Measurements from ENCODE around the gene SMARCA4.
A peak's percentile ranks its signal among the peaks of the same experiment; 100 is the strongest.

Gene SMARCA4

GRCh38 chr19:11035441-11036377 lies 74.9 kb downstream of the SMARCA4 start (continued):
- TF ChIP-seq ZBTB10 (tag by site-specific recombination; IDR thresholded peaks at IDR 0.05) = no peak
- peak; percentile 18; the same call in 1 of the 2 replicates for TF ChIP-seq ZEB2 (tag by site-specific recombination; IDR thresholded peaks at IDR 0.05)
- no peak for TF ChIP-seq ZNF391 (tag by site-specific recombination; IDR thresholded peaks at IDR 0.05; ENCODE audit: borderline replicate concordance, low read depth)
- TF ChIP-seq SP7 (tag by site-specific recombination; IDR thresholded peaks at IDR 0.05) = 0 out of 2 replicates have a peak, but pooled peaks have one; percentile 23
- peak; percentile 37; the same call in 1 of the 2 replicates for TF ChIP-seq KLF9 (tag by site-specific recombination; IDR thresholded peaks at IDR 0.05; ENCODE audit: low read depth)
- peak; percentile 43; the same call in 1 of the 2 replicates for TF ChIP-seq PRDM10 (tag by site-specific recombination; IDR thresholded peaks at IDR 0.05)
- peak; percentile 95 for TF ChIP-seq ZNF2 (tag by site-specific recombination; IDR thresholded peaks at IDR 0.05)
- TF ChIP-seq ZSCAN30 (tag by site-specific recombination; IDR thresholded peaks at IDR 0.05) = peak; percentile 35; the same call in 1 of the 2 replicates
- TF ChIP-seq ELK4 (IDR thresholded peaks at IDR 0.05; ENCODE audit: borderline replicate concordance, low read depth, low read length) = no peak
- no peak for TF ChIP-seq ZNF426 (tag by site-specific recombination; IDR thresholded peaks at IDR 0.05)
- peak; percentile 77 for TF ChIP-seq ZNF654 (tag by site-specific recombination; IDR thresholded peaks at IDR 0.05; ENCODE audit: low read depth)

GRCh38 chr19:11038511-11038910 lies 77.7 kb downstream of the SMARCA4 start:
- ChIA-PET CTCF (interaction anchor here (0.6 to 2.5 kb wide), 2 partner anchors 88 to 286 kb away, joined by 6 to 10 read pairs; no protein-coding TSS in a partner anchor), POLR2A (interaction anchor here (0.6 kb wide), 1 partner anchor 405 kb away, joined by 3 read pairs; no protein-coding TSS in a partner anchor)
- Histone ChIP-seq H3K4me1 (ENCODE audit: control insufficient read depth, insufficient read depth, low read length) (no peaks in the 10 kb centered on the region), H3K36me3 (ENCODE audit: control insufficient read depth in 2 of 2, insufficient read depth in 1 of 2, low read length in 2 of 2) (peaks cover 40 to 89% of the 10 kb centered on the region in 2 experiments), H3K4me3 (ENCODE audit: low read depth, low read length) (no peak overlapping the region), H3K27ac (ENCODE audit: extremely low read depth, low read depth, low read length) (no peak overlapping the region), H3K9me3 (ENCODE audit: control insufficient read depth, insufficient read depth, low read depth, low read length) (no peaks in the 10 kb centered on the region)
- TF ChIP-seq ZNF341 (tag by site-specific recombination; IDR thresholded peaks at IDR 0.05; ENCODE audit: low read depth) (no peak), KLF9 (tag by site-specific recombination; IDR thresholded peaks at IDR 0.05; ENCODE audit: low read depth) (no peak), GLI2 (tag by site-specific recombination; IDR thresholded peaks at IDR 0.05; ENCODE audit: borderline replicate concordance, low read depth) (no peak), YY1 (tag by site-specific recombination; IDR thresholded peaks at IDR 0.05) (no peak), GLIS2 (tag by site-specific recombination; IDR thresholded peaks at IDR 0.05) (no peak), ZNF394 (tag by site-specific recombination; IDR thresholded peaks at IDR 0.05; ENCODE audit: borderline replicate concordance) (no peak), ZBTB10 (tag by site-specific recombination; IDR thresholded peaks at IDR 0.05) (no peak), ZNF530 (tag by site-specific recombination; IDR thresholded peaks at IDR 0.05; ENCODE audit: low read depth) (no peak), ZNF391 (tag by site-specific recombination; IDR thresholded peaks at IDR 0.05; ENCODE audit: borderline replicate concordance, low read depth) (no peak), TRIM28 (IDR thresholded peaks at IDR 0.05; ENCODE audit: borderline replicate concordance, low read length) (no peak), ZNF280D (tag by site-specific recombination; IDR thresholded peaks at IDR 0.05) (no peak), ZNF621 (tag by site-specific recombination; IDR thresholded peaks at IDR 0.05) (no peak)

All from HEK293 (cell line).